NCI-H128 (cell line): ENCODE results near the gene PELI3.
"Not testable (repeated sequence)": the region's sequence is repeated elsewhere in the genome, so short reads cannot be mapped to it uniquely, and the experiment has no call there.

Source experiments
- DNase-seq: peaks from one replicate; lab custom pipeline; 2025; ENCODE audit not compliant: unreplicated experiment; lab: John Stamatoyannopoulos, UW

The PELI3 gene

DNA sequence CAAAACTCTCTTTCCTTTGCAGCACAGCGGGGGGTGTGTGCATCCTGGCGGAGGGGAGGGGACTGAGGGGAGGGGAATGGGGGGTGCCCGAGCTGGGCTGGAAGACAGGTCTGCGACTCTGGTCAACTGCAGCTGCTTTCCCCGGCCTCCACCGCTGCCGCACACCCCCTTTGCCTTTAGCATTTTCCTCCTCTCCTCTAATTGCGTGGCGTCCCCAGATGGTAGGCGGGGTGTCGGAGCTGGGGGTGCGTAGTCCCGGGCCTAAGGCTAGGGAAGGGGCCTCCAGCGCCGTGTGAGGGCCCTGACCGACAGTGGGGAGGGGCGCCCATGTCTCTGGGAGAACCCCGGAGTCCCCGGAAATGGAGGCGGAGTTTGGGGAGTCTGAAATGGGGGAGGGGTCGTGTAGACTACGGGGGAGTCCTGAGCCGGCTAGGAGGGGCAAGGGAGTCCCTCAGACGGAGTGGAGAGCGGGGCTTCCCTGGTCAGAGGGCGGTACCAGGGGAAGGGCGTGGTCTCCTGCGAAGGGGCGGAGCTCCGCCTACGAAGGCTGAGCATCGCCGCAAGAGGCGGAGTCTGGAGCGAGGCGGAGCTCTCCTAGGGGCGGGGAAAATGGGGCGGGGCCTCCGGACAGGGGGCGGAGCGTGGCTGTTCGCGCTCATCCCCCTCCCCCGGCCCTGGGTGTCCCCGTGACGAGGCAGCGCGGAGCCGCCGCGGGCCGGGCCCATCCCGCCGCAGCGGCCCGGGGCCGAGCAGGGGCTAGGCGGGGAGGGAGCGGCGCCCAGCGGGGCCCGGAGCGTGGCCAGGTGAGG lies at the start of gene PELI3:
TSS of gene PELI3 (plus strand) at position 681 of the 809 bp plus-strand sequence. CDS start 1,224 bp downstream, outside the sequence.
- peak; percentile 76 for DNase-seq

DNA sequence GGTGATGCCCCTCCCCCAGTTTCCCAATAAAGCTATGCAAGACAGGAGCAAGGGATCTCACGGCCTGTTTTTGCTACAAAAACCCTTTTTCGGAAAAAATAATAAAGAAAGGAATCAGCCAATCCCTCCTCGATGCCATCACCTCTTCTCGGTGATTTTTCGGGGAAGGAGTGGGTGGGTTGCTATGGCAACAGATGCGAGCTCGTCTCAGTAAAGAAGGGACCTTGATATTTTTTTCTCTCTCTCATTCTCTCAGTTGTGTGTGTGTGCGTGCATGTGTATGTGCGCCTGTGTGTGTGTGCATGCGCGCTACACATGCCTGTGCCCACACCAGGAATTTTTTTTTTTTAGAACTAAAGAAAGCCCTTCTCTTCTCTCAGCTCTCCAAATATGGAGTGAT lies 49.7 kb upstream of the PELI3 start:
- no peak for DNase-seq

DNA sequence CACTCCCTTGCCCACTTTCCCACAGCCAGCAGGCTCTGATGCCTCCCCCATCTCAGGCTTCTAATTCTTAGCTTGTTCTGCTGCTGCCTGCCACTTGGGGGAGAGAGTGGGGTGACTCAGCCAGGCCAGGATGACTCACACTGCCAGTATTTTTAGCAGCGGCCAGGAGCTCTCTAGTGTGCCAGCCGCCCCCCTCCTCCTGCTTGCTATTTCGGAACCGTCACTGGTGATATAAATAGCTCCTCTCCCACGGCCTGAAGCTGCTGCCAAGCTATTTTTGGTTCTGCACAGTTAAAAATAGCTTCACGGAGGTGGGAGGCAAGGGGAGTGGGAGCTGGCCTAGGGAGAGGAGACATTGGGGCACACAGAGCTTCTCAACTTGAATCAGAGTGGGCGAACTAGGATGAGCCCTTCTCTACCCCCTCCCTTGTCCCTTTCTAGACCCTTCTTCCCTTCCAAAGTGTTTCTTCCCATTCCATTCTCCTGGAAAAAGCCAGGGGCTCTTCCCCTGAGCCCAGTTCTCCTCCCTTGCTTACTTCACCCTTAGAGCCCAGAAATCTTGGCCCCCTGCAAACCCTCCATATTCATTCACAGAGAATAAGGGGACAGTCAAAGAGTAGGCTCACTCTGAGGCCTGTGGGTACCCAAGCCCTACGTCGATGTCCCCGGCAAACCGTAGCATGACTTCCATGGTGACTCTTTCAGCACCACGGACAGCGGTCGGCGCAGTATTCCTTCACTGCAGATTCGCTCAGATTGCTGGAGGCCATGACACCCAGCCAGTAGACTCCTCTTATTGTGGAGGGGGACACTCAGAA lies 48.3 kb upstream of the PELI3 start:
- DNase-seq: peak; percentile 35

- no peak for DNase-seq
Observed at GRCh38 chr11:66418986-66419308, 47.8 kb upstream of the PELI3 start.

GRCh38 chr11:66419825-66420224 lies 46.9 kb upstream of the PELI3 start:
- DNase-seq: no peak

GRCh38 chr11:66420671-66421476 lies 45.8 kb upstream of the PELI3 start, which contains the start of gene NPAS4:
TSS of gene NPAS4 (plus strand) at chr11:66421035. CDS start at chr11:66421180, 145 bp downstream.
- DNase-seq: peak; percentile 72

- DNase-seq: no peak
Observed at GRCh38 chr11:66421492-66422205, 45.1 kb upstream of the PELI3 start.

DNA sequence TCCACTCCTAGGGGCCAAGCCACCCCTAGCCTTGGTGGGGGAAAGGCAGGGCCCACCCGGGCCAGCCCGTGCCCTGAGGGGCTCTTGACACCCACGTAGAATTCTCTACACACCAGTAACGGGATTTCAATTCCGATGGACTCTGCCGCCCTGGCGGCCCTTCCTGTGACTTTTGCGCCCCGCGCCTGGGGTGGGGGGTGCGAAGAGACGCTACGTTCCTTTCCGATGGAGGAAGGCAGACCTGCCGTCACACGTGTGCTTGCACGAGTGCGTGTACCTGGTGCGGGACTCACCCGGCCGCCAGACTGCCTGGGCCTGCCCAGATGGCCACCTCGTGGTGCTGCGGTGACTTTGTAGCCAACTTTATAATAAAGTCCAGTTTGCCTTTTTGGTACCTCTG lies 40.4 kb upstream of the PELI3 start:
- no peak for DNase-seq

- DNase-seq: no peak
Observed at GRCh38 chr11:66428933-66429332, 37.8 kb upstream of the PELI3 start.

DNA sequence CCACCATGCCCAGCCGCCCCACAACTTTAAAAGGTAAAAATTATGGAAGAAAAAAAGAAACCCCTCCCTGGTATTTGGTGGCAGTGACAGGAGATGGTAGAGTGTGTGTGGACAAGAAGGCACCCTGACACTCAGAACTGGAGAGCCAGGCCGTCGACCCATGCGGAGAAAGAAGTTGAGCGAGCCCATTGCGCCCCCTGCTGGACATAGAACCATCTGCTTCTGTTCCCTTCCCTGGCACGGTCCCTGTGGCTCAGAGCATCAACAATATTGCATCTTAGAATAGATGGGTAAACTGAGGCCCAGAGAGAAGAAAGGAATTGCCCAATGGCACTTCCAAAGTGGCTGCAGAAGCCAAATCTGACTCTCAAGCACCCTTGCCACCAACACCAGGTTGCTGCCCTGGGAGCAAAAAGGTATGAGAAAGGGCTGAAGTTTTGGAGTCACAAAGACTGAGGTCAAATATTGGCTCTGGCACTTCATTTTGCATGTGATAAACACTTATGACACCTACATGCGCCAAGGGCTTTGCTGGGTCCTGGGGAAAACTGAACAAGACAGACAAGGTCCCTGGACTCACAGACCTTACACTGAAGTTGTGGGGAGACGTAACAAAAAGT lies 36.6 kb upstream of the PELI3 start:
- DNase-seq: peak; percentile 58

DNA sequence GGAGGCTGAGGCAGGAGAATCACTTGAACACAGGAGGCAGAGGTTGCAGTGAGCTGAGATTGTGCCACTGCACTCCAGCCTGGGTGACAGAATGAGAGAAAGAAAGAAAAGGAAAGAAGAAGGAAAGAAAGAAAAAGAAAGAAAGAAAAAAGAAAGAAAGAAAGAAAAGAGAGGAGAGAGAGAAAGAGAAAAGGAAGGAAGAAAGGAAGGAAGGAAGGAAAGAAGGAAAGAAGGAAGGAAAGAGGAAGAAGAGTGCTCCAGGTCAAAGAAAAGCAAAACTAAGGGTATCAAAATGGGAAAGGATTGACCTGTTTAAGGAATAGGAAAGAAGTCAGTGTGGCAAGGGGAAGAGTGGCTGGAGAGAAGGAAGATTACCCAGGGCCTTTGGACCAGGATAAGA lies 35.4 kb upstream of the PELI3 start:
- DNase-seq: not testable (repeated sequence)

GRCh38 chr11:66431871-66432329 lies 34.8 kb upstream of the PELI3 start:
- not testable (repeated sequence) for DNase-seq

- no peak for DNase-seq
Observed at GRCh38 chr11:66432597-66432996, 34.1 kb upstream of the PELI3 start.

GRCh38 chr11:66437979-66438503 lies 28.7 kb upstream of the PELI3 start:
- DNase-seq: no peak

DNA sequence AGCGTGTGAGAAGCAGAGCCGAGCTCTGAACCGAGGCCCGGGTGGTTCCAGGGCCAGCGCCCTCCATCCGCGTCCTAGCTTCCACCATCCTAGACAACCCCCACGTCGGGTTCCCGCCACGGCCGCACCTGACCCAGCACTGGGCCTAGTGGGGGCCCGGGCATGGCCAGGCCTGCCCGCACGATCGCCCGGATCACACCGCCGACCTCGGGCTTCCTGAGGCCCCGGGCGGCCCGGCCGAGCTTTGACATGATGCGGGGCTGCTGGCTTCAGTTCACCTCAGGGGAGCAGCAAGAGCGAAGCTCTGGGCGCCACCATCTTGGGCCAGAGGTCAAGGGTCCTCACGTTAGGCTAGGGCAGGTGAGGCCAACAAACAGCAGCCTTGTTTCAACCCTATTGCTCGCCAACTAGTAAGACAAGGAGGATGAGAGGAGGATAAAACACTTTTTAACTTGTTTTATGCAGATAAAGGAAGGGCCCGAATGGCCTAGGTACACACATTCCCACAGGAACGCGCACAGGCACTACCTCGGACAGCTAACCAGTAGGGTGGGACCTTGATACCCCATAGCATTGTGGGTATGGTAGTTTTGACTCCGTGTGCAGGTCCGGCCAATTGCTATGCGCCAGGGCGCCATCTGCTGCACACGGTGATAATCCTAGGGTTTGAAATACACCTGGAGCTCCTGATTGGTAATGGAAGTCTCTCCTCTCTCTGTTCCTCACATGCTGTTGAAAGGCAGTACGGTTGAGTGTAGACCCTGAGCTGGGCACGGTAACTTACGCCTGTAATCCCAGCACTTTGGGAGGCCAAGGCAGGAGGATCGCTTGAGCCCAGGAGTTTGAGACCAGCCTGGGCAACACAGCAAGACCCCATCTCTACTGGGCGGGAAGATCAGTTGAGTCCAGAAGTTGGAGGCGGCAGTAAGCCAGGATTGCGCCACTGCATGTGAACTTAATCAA lies 27.9 kb upstream of the PELI3 start, which contains the start of gene MRPL11:
TSS of gene MRPL11 (minus strand) at position 345 of the 963 bp plus-strand sequence. CDS start at position 251, 94 bp downstream.
- peak; percentile 82 for DNase-seq

DNA sequence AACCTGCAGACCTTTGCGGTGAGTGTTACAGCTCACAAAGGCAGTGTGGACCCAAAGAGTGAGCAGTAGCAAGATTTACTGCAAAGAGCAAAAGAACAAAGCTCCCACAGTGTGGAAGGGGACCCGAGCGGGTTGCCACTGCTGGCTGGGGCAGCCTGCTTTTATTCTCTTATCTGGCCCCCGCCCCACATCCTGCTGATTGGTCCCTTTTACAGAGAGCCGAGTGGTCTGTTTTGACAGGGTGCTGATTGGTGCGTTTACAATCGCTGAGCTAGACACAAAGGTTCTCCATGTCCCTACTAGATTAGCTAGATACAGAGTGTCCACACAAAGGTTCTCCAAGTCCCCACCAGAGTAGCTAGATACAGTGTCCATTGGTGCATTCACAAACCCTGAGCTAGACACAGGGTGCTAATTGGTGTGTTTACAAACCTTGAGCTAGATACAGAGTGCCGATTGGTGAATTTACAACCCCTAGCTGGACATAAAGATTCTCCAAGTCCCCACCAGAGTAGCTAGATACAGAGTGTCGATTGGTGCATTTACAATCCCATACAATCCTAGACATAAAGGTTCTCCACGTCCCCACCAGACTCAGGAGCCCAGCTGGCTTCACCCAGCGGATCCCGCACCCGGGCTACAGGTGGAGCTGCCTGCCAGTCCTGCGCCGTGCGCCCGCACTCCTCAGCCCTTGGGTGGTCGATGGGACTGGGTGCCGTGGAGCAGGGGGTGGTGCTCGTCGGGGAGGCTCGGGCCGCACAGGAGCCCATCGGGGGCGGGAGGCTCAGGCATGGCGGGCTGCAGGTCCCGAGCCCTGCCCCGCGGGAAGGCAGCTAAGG lies 26.4 kb upstream of the PELI3 start:
- DNase-seq: not testable (repeated sequence)

DNA sequence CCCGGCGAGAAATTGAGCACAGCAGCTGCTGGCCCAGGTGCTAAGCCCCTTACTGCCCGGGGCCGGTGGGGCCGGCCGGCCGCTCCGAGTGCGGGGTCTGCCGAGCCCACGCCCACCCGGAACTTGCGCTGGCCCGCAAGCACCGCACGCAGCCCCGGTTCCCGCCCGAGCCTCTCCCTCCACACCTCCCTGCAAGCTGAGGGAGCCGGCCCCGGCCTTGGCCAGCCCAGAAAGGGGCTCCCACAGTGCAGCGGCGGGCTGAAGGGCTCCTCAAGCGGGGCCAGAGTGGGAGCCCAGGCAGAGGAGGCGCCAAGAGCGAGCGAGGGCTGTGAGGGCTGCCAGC lies 25.8 kb upstream of the PELI3 start:
- DNase-seq: not testable (repeated sequence)

GRCh38 chr11:66443602-66444001 lies 23.1 kb upstream of the PELI3 start:
- no peak for DNase-seq
